Camera-type eye (tissue), 1 donor: ENCODE data around the gene IGFN1. TPM values are rescaled to one million over a fixed set of nuclear protein-coding genes. Genes with fewer than 3 reads are reported as not detected.

Source experiments
- total RNA-seq: library from RNA; depleted of rRNA; stranded (reverse); fragments of >200 nt; gene quantifications from one replicate; pipeline ENCODE4 v1.2.3, GENCODE V29; 2014

The IGFN1 gene
- 1.2 TPM for total RNA-seq

DNA sequence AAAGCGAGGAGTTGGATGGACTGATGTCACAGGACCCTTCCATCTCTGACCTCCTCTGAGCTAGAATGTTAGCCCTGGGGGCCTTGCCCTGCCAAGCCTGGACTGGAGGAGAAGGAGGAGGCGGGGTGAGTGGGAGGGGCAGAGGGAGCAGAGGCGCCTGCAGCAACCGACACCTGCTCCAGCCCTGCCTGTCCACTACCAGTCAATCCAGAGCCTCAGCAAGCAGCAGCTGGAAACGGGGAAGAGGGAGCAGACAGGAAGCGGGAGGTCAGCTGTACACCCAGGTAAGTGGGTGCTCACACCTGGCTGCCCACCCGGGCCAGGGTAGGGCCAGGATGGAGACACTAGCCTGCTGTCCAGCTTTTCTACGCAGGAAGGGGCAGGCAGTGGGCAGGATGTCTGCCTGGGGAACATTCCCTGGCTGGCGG lies at the start of gene IGFN1:
Gene IGFN1 (plus strand): TSS at position 201 of the 428 bp plus-strand sequence. CDS start 2,470 bp downstream, outside the sequence.

GRCh38 chr1:201154389-201155165 lies 36.0 kb upstream of the IGFN1 start, which contains the start of gene TMEM9:
TSS of gene TMEM9 (minus strand) at chr1:201154474. CDS start at chr1:201153923, 551 bp downstream.

Other genes with a start within 250 kb of the IGFN1 start
- gene KIF21B, start 167.1 kb upstream of the IGFN1 start, total RNA-seq, result 76.3 TPM
- 5.9 TPM for gene CACNA1S, start 78.4 kb upstream of the IGFN1 start, total RNA-seq
- gene ASCL5, start 63.6 kb upstream of the IGFN1 start, total RNA-seq, result not detected
- gene TMEM9, start 36.4 kb upstream of the IGFN1 start, total RNA-seq, result 89.7 TPM
- gene PKP1, start 92.7 kb downstream of the IGFN1 start, total RNA-seq, result 34.3 TPM
- 10.0 TPM for gene TNNT2, start 186.9 kb downstream of the IGFN1 start, total RNA-seq
- 3.8 TPM for gene LAD1, start 208.5 kb downstream of the IGFN1 start, total RNA-seq
- gene TNNI1, start 230.9 kb downstream of the IGFN1 start, total RNA-seq, result 56.6 TPM